Smooth muscle cell (in vitro differentiated cells): ENCODE data around the gene TRMO. TPM values are rescaled to one million over a fixed set of nuclear protein-coding genes. Genes with fewer than 3 reads are reported as not detected.
"Not testable (repeated sequence)": the region's sequence is repeated elsewhere in the genome, so short reads cannot be mapped to it uniquely, and the experiment has no call there.

Experiments used
- DNase-seq: peaks from one replicate; lab custom pipeline; 2025; ENCODE audit not compliant: unreplicated experiment; lab: John Stamatoyannopoulos, UW
- H2AFZ ChIP-seq: fragments of 200-600 bp; sonication (generic); 2 replicates; pipeline ENCODE4 v1.6.0; 2016; ENCODE audit warnings: antibody characterized with exemption, low read depth, mild to moderate bottlenecking
- H3F3A ChIP-seq: fragments of 200-600 bp; sonication (generic); 2 replicates; pipeline ENCODE4 v1.6.0; 2017; ENCODE audit warnings: antibody characterized with exemption, low read depth
- H3K27ac ChIP-seq: fragments of 200-600 bp; sonication (generic); 2 replicates; pipeline ENCODE4 v1.5.1; 2016; ENCODE audit warnings: low read depth, mild to moderate bottlenecking
- H3K27me3 ChIP-seq: fragments of 200-600 bp; sonication (generic); 2 replicates; pipeline ENCODE4 v1.6.1; 2016; ENCODE audit warnings: low read depth, mild to moderate bottlenecking
- H3K36me3 ChIP-seq: fragments of 200-600 bp; sonication (generic); 2 replicates; pipeline ENCODE4 v1.5.1; 2016; ENCODE audit warnings: low read depth
- H3K4me1 ChIP-seq: fragments of 200-600 bp; sonication (generic); 2 replicates; pipeline ENCODE4 v1.5.1; 2016; ENCODE audit warnings: low read depth
- H3K4me2 ChIP-seq: fragments of 200-600 bp; sonication (generic); 2 replicates; pipeline ENCODE4 v1.6.0; 2016; ENCODE audit warnings: mild to moderate bottlenecking
- H3K4me3 ChIP-seq: fragments of 200-600 bp; sonication (generic); 2 replicates; pipeline ENCODE4 v1.5.1; 2016; ENCODE audit warnings: mild to moderate bottlenecking
- H3K79me2 ChIP-seq: fragments of 200-600 bp; sonication (generic); 2 replicates; pipeline ENCODE4 v1.6.0; 2016; ENCODE audit warnings: low read depth, mild to moderate bottlenecking
- H3K9ac ChIP-seq: fragments of 200-600 bp; sonication (generic); 2 replicates; pipeline ENCODE4 v1.6.0; 2016; ENCODE audit warnings: low read depth
- H3K9me3 ChIP-seq: fragments of 200-600 bp; sonication (generic); replicated peaks from 2 replicates; pipeline ENCODE4 v1.5.1; 2016; ENCODE audit warnings: low read depth
- H4K20me1 ChIP-seq: fragments of 200-600 bp; sonication (generic); 2 replicates; pipeline ENCODE4 v1.6.0; 2016; ENCODE audit warnings: low read depth
- CTCF ChIP-seq: fragments of 200-600 bp; sonication (generic); IDR thresholded peaks from 2 replicates; pipeline ENCODE4 v1.5.1; 2017; ENCODE audit warnings: borderline replicate concordance, mild to moderate bottlenecking, antibody characterized with exemption; ENCODE audit not compliant: insufficient read depth, poor library complexity, severe bottlenecking
- WGBS: methylation state at CpG from one replicate; pipeline ENCODE4 v1.1.7; 2016; ENCODE audit warnings: low lambda C conversion rate; 5-methylcytosine and 5-hydroxymethylcytosine counted together
- polyA plus RNA-seq: library from polyadenylated mRNA; unstranded; fragments of >200 nt; fragmentation: Nextera tagmentation; extraction: Ambion mirVana; gene quantifications from 2 replicates; pipeline ENCODE4 v1.2.1, GENCODE V29; 2016
- total RNA-seq: library from RNA; depleted of rRNA; stranded (reverse); fragments of >200 nt; gene quantifications from 2 replicates; pipeline ENCODE4 v1.2.3, GENCODE V29; 2014

Gene TRMO
- total and polyA plus RNA-seq, 2 experiments from 2014 or later, result 5.8 to 8.1 TPM

GRCh38 chr9:97962136-97962535 is 39.8 kb upstream of the TRMO start:
- no peaks in the 10 kb centered on the region for H3K9me3 ChIP-seq
- no peaks in the 10 kb centered on the region for H3F3A ChIP-seq
- no peaks in the 10 kb centered on the region for H3K4me1 ChIP-seq
- 82% methylated on average over 4 of the region's 4 CpGs for WGBS
- H2AFZ ChIP-seq, result no peak overlapping the region
- H3K4me3 ChIP-seq, result no peak overlapping the region
- no peaks in the 10 kb centered on the region for H3K79me2 ChIP-seq
- no peaks in the 10 kb centered on the region for H3K36me3 ChIP-seq
- H3K27me3 ChIP-seq, result peaks cover 25% of the 10 kb centered on the region
- no peak overlapping the region for H3K9ac ChIP-seq
- no peak overlapping the region for H3K4me2 ChIP-seq
- no peak for DNase-seq
- no peaks in the 10 kb centered on the region for H4K20me1 ChIP-seq
- TF ChIP-seq CTCF, result no peak
- H3K27ac ChIP-seq, result no peak overlapping the region

GRCh38 chr9:97961361-97961760 is 39.1 kb upstream of the TRMO start:
- Histone ChIP-seq H3K27me3 (peaks cover 24% of the 10 kb centered on the region), H3K9me3 (no peaks in the 10 kb centered on the region), H3K4me3 (no peak overlapping the region), H3F3A (no peaks in the 10 kb centered on the region), H3K36me3 (no peaks in the 10 kb centered on the region), H3K27ac (no peak overlapping the region), H4K20me1 (no peaks in the 10 kb centered on the region), H2AFZ (no peak overlapping the region), H3K79me2 (no peaks in the 10 kb centered on the region), H3K4me1 (no peaks in the 10 kb centered on the region), H3K4me2 (no peak overlapping the region), H3K9ac (no peak overlapping the region)
- no peak for DNase-seq
- no peak for TF ChIP-seq CTCF
- WGBS, result 99% methylated on average over 2 of the region's 2 CpGs

GRCh38 chr9:97960678-97961328 is 38.5 kb upstream of the TRMO start:
- not testable (repeated sequence) for H3F3A ChIP-seq, H3K4me2 ChIP-seq, H3K9ac ChIP-seq, H3K4me1 ChIP-seq, H3K9me3 ChIP-seq, H2AFZ ChIP-seq, H4K20me1 ChIP-seq, H3K4me3 ChIP-seq, H3K36me3 ChIP-seq, H3K27ac ChIP-seq, H3K79me2 ChIP-seq, DNase-seq
- 90% methylated on average over 9 of the region's 9 CpGs for WGBS
- H3K27me3 ChIP-seq, result peaks cover 23% of the 10 kb centered on the region

- Histone ChIP-seq H3K4me2 (no peak overlapping the region), H3K4me1 (no peaks in the 10 kb centered on the region), H3K9ac (no peak overlapping the region), H2AFZ (no peak overlapping the region), H3K4me3 (no peak overlapping the region), H3K79me2 (no peaks in the 10 kb centered on the region), H3K27ac (peak overlapping the region; percentile 38), H4K20me1 (no peaks in the 10 kb centered on the region), H3F3A (no peaks in the 10 kb centered on the region), H3K27me3 (peaks cover 21% of the 10 kb centered on the region), H3K9me3 (no peaks in the 10 kb centered on the region), H3K36me3 (no peaks in the 10 kb centered on the region)
- no peak for DNase-seq
- no peak for TF ChIP-seq CTCF
Observed at GRCh38 chr9:97959585-97959984, 37.3 kb upstream of the TRMO start.
